ENCODE data around the gene DLGAP1. TPM values are rescaled to one million over a fixed set of nuclear protein-coding genes. Genes with fewer than 3 reads are reported as not detected.

DLGAP1 gene
- total and polyA plus RNA-seq, 2 of the 13 experiments (the other 11 are each of a cell fraction or from before 2014, with no cell fraction given), result 0.01 TPM; not detected in 1

DNA sequence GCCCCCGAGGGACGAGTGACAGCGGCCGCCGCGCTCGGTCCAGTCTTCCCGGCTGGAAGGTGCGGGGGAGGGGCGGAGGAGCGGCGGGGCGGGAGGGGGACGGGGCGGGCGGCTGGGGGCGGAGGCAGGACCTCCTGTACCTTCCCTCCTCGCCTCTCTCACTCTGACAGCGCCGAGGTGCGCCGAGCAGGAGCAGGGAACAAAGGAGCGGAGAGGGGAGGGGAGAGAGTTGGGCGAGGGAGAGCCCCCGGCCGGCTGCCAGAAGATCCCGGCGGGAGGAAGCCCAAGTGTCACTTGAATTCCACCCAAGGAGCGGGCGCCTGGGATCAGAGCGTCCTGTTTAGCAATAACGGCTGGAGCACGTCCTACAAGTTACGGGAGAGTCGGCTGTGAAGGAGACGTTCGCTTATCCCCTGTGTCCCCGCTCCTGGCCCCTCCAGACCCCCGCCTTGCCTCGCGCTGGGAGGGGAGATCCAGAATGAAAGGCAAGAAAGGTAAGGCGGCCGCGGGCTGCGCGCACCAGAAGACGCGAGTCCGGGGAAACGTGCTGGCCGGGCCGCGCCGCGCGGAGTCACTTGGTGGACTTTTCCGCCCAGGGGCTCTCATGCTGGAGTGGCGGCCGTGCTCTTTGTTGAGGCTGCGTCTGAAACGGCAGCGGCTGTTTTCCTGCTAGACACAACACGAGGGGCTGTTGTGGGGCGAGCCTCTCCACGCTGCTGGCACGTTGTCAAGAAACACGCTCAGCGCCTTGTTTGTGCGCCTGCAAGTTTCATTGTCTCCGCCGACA lies 1004.9 kb downstream of the DLGAP1 start, which contains the start of gene TGIF1 (continued):
- TF ChIP-seq ATF7-NPFF (CRISPR knock-in tag; IDR thresholded peaks at IDR 0.05; ENCODE audit: low read depth) (peak; percentile 24; the same call in 1 of the 2 replicates), ZMAT3 (CRISPR knock-in tag; conservative IDR thresholded peaks at IDR 0.05) (0 out of 2 replicates have a peak, but pooled peaks have one; percentile 11), PHF8 (CRISPR knock-in tag; IDR thresholded peaks at IDR 0.05) (peak; percentile 49), NKX3-1 (CRISPR knock-in tag; IDR thresholded peaks at IDR 0.05) (0 out of 2 replicates have a peak, but pooled peaks have one; percentile 66), ZFP36L1 (CRISPR knock-in tag; IDR thresholded peaks at IDR 0.05) (0 out of 2 replicates have a peak, but pooled peaks have one; percentile 33), JUN (CRISPR knock-in tag; IDR thresholded peaks at IDR 0.05) (0 out of 2 replicates have a peak, but pooled peaks have one; percentile 18), KLF12 (CRISPR knock-in tag; IDR thresholded peaks at IDR 0.05; ENCODE audit: borderline replicate concordance) (0 out of 2 replicates have a peak, but pooled peaks have one; percentile 62), BRD4 (CRISPR knock-in tag; IDR thresholded peaks at IDR 0.05) (0 out of 2 replicates have a peak, but pooled peaks have one; percentile 50), HES4 (CRISPR knock-in tag; IDR thresholded peaks at IDR 0.05; ENCODE audit: borderline replicate concordance) (no peak), ZNF670 (CRISPR knock-in tag; IDR thresholded peaks at IDR 0.05; ENCODE audit: borderline replicate concordance) (peak; percentile 37; the same call in 1 of the 2 replicates), NFYB (CRISPR knock-in tag; IDR thresholded peaks at IDR 0.05) (no peak), EED (CRISPR knock-in tag; IDR thresholded peaks at IDR 0.05) (0 out of 2 replicates have a peak, but pooled peaks have one; percentile 21), KDM5B (CRISPR knock-in tag; IDR thresholded peaks at IDR 0.05; ENCODE audit: borderline replicate concordance) (peak; percentile 19; the same call in 1 of the 2 replicates), ZNF570 (CRISPR knock-in tag; IDR thresholded peaks at IDR 0.05; ENCODE audit: borderline replicate concordance) (no peak), CHD2 (IDR thresholded peaks at IDR 0.05; ENCODE audit: low read depth, low read length) (0 out of 2 replicates have a peak, but pooled peaks have one; percentile 0), ZNF678 (CRISPR knock-in tag; IDR thresholded peaks at IDR 0.05) (0 out of 2 replicates have a peak, but pooled peaks have one; percentile 52), ZNF660 (CRISPR knock-in tag; IDR thresholded peaks at IDR 0.05; ENCODE audit: borderline replicate concordance, low read depth) (no peak), HNF1A (IDR thresholded peaks at IDR 0.05; ENCODE audit: low read depth) (no peak), HNF1A (CRISPR knock-in tag; IDR thresholded peaks at IDR 0.05; ENCODE audit: borderline replicate concordance) (no peak), HNF4G (IDR thresholded peaks at IDR 0.05; ENCODE audit: borderline replicate concordance, low read depth, low read length) (no peak), HNF4G (CRISPR knock-in tag; IDR thresholded peaks at IDR 0.05; ENCODE audit: borderline replicate concordance, low read depth) (peak; percentile 36; the same call in 1 of the 2 replicates), PLRG1 (conservative IDR thresholded peaks at IDR 0.05) (no peak), FOXC1 (CRISPR knock-in tag; IDR thresholded peaks at IDR 0.05; ENCODE audit: borderline replicate concordance) (peak; percentile 11; the same call in 1 of the 2 replicates), ZSCAN25 (CRISPR knock-in tag; IDR thresholded peaks at IDR 0.05) (0 out of 2 replicates have a peak, but pooled peaks have one; percentile 49)
- TF ChIP-seq, protein P1, sequence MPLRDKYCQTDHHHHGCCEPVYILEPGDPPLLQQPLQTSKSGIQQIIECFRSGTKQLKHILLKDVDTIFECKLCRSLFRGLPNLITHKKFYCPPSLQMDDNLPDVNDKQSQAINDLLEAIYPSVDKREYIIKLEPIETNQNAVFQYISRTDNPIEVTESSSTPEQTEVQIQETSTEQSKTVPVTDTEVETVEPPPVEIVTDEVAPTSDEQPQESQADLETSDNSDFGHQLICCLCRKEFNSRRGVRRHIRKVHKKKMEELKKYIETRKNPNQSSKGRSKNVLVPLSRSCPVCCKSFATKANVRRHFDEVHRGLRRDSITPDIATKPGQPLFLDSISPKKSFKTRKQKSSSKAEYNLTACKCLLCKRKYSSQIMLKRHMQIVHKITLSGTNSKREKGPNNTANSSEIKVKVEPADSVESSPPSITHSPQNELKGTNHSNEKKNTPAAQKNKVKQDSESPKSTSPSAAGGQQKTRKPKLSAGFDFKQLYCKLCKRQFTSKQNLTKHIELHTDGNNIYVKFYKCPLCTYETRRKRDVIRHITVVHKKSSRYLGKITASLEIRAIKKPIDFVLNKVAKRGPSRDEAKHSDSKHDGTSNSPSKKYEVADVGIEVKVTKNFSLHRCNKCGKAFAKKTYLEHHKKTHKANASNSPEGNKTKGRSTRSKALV (CRISPR knock-in tag; IDR thresholded peaks at IDR 0.05), result peak; percentile 77

All from HepG2 (cell line).